HG03097 (cell line): ENCODE measurements around the gene MEIOC.
"Not testable (repeated sequence)": the region's sequence is repeated elsewhere in the genome, so short reads cannot be mapped to it uniquely, and the experiment has no call there.

Source experiments
- ATAC-seq: cut with Tn5 transposase; IDR thresholded peaks from one replicate; pipeline ENCODE4 v1.9.1; 2021; ENCODE audit not compliant: unreplicated experiment, low FRiP score

Gene MEIOC

GRCh38 chr17:44700288-44700687 is 44.0 kb downstream of the MEIOC start:
- ATAC-seq: not testable (repeated sequence)

DNA sequence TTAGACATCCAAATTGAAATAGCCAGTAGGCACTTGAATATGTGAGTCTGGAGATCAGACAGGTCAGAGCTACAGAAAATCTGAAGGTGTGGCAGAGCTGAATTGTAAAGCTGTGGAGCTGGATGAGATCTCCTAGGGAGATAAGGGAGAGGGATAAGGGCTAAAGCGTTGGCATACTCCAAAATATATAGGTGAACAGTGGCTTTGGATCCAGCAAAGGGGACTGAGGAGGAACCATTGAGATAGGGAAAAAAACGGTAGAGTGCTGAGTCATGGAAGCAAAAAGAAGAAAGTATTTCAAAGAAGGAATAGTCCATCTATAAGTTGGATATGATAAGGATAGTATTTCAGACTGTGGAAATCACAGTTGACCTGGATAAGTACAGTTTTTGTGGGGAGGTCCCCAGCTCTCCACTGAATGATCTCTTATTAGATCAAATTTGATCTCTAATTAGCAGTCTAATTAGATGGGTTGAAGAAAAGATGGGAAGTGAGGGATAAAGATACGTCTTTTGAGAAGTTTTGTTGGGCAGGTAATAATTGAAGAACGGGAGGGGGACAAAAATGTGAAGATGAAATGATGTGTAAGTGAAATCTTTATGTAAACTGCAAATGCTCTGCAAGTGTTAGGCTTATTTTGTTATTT is 51.6 kb downstream of the MEIOC start:
- no peak for ATAC-seq

GRCh38 chr17:44708401-44709263 is 52.4 kb downstream of the MEIOC start, which contains the start of gene DBF4B:
DBF4B (plus strand) TSS chr17:44708665; CDS start chr17:44708821, 156 bp downstream.
- no peak for ATAC-seq

- no peak for ATAC-seq
Observed at GRCh38 chr17:44719444-44719843, 63.2 kb downstream of the MEIOC start.

DNA sequence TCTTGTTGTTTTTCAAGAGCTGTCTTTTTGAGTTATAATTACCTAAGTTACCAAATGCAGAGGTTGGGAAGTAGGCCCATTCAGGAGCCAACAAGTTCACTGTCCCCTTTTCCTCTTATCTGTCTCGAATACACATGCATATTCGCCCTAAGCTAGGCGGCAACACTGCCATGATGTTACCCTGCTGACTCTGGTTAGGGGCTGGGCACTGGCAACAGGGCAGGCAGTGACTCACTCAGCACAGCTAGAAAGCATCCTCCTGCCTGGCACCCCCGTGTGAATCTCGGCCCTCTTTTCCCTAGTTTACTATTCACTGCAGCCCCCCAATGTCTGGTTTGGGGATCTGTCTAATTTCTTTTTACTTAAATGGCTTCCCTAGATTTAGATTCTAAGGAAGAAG is 66.0 kb downstream of the MEIOC start:
- no peak for ATAC-seq
